ENCODE measurements around the gene PLEKHB1. TPM values are rescaled to one million over a fixed set of nuclear protein-coding genes. Genes with fewer than 3 reads are reported as not detected.

PLEKHB1 gene
- total RNA-seq, 2 experiments from 2014 or later: 2.3 to 11.8 TPM

DNA sequence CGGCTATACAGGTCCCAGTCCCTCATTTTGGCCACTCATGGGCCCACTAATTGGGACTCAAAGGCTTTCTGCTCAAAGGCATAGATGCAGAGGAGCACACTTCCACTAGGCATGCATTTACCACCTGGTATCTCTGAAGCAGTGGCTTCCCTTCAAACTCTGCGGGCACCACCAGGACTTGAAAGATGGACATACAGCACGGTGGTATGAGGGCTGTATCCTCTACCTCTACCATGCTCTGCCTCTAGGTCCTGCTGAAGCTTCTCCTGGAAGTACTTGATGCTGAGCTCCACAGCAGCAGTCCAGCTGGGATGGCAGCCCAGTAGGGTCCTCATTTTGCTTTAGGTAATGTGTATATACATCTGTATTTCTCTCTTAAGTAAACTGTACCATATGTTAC lies 64.6 kb downstream of the PLEKHB1 start:
- peaks cover 28% of the 10 kb centered on the region for H3K36me3 ChIP-seq (ENCODE audit: insufficient read depth, low read length)
- intact Hi-C loops (cut with micrococcal nuclease; ENCODE audit: unreplicated experiment): no loop called here

More for the DNA sequence above, 64.6 kb downstream of the PLEKHB1 start:
- DNase-seq (ENCODE audit: low spot score): no peak
- H3K9me3 ChIP-seq (ENCODE audit: low read length): no peaks in the 10 kb centered on the region
- TF ChIP-seq EZH2phosphoT487 (IDR thresholded peaks at IDR 0.05; ENCODE audit: borderline replicate concordance, low read depth, low read length): no peak
- TF ChIP-seq, protein P1, sequence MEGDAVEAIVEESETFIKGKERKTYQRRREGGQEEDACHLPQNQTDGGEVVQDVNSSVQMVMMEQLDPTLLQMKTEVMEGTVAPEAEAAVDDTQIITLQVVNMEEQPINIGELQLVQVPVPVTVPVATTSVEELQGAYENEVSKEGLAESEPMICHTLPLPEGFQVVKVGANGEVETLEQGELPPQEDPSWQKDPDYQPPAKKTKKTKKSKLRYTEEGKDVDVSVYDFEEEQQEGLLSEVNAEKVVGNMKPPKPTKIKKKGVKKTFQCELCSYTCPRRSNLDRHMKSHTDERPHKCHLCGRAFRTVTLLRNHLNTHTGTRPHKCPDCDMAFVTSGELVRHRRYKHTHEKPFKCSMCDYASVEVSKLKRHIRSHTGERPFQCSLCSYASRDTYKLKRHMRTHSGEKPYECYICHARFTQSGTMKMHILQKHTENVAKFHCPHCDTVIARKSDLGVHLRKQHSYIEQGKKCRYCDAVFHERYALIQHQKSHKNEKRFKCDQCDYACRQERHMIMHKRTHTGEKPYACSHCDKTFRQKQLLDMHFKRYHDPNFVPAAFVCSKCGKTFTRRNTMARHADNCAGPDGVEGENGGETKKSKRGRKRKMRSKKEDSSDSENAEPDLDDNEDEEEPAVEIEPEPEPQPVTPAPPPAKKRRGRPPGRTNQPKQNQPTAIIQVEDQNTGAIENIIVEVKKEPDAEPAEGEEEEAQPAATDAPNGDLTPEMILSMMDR (conservative IDR thresholded peaks at IDR 0.05; ENCODE audit: low read length): no peak
- no peak overlapping the region for H2AFZ ChIP-seq (ENCODE audit: low read length)
- no peaks in the 10 kb centered on the region for H4K20me1 ChIP-seq (ENCODE audit: insufficient read depth, low read length)
- H3K4me2 ChIP-seq (ENCODE audit: low read length): no peak overlapping the region
- no TSS peak for BruUV-seq (replicated peaks)
- no peaks in the 10 kb centered on the region for H3K79me2 ChIP-seq (ENCODE audit: insufficient read depth, low read depth, low read length)
- H3K9me2 ChIP-seq (ENCODE audit: insufficient read depth, low read length): no peaks in the 10 kb centered on the region
- ChIA-PET POLR2A (no interaction called here), CTCF (ENCODE audit: unreplicated experiment) (no interaction called here)
- H3K4me3 ChIP-seq (ENCODE audit: low read depth, low read length, poor library complexity, severe bottlenecking): no peak overlapping the region
- peaks cover 2% of the 10 kb centered on the region for H3K4me1 ChIP-seq (ENCODE audit: insufficient read depth, low read length, poor library complexity, severe bottlenecking)
- H3K27ac ChIP-seq (ENCODE audit: low read depth, low read length, poor library complexity, severe bottlenecking): no peak overlapping the region

Other genes with a start within 250 kb of the PLEKHB1 start
- gene FAM168A, start 48.5 kb upstream of the PLEKHB1 start, total RNA-seq (2014; rRNA removed; shearing (Covaris generic)): 6.4 and 10.1 TPM in 2 replicates
- 23.7 and 23.9 TPM in 2 replicates for gene FAM168A, start 48.5 kb upstream of the PLEKHB1 start, total RNA-seq (2022)
- 45.3 and 46.5 TPM in 2 replicates for gene RAB6A, start 114.5 kb downstream of the PLEKHB1 start, total RNA-seq (2014; rRNA removed; shearing (Covaris generic))
- 70.4 and 72.9 TPM in 2 replicates for gene RAB6A, start 114.5 kb downstream of the PLEKHB1 start, total RNA-seq (2022)
- gene MRPL48, start 141.3 kb downstream of the PLEKHB1 start, total RNA-seq (2014; rRNA removed; shearing (Covaris generic)): 167 and 180 TPM in 2 replicates
- 63.9 and 64.4 TPM in 2 replicates for gene MRPL48, start 141.3 kb downstream of the PLEKHB1 start, total RNA-seq (2022)
- 153 and 171 TPM in 2 replicates for gene COA4, start 230.3 kb downstream of the PLEKHB1 start, total RNA-seq (2014; rRNA removed; shearing (Covaris generic))
- 95.4 and 104 TPM in 2 replicates for gene COA4, start 230.3 kb downstream of the PLEKHB1 start, total RNA-seq (2022)
- 11.2 and 12.3 TPM in 2 replicates for gene PAAF1, start 230.4 kb downstream of the PLEKHB1 start, total RNA-seq (2014; rRNA removed; shearing (Covaris generic))
- 35.0 and 35.5 TPM in 2 replicates for gene PAAF1, start 230.4 kb downstream of the PLEKHB1 start, total RNA-seq (2022)

Data from OCI-LY7 (cell line).